Thymus (tissue), 11 donors: ENCODE results near the gene PARVA. TPM values are rescaled to one million over a fixed set of nuclear protein-coding genes. Genes with fewer than 3 reads are reported as not detected.

Source experiments
- DNase-seq, 9 donors: peaks; one replicate each; pipeline ENCODE4 v3.0.0-alpha.2; 2013; ENCODE audit warnings: low spot score in 9 of 9, low read depth in 6 of 9, missing footprints in 1 of 9
- H3K27ac ChIP-seq, 2 donors: one replicate each; pipeline ENCODE4 v1.5.1; 2013; ENCODE audit warnings: control low read depth in 1 of 2, low read depth in 1 of 2, low read length in 1 of 2, mild to moderate bottlenecking in 1 of 2, moderate library complexity in 1 of 2
- H3K27me3 ChIP-seq, 2 donors: one replicate each; pipeline ENCODE4 v1.5.1; 2013; ENCODE audit warnings: low read length in 1 of 2; ENCODE audit not compliant: control insufficient read depth in 2 of 2, insufficient read depth in 1 of 2
- H3K36me3 ChIP-seq, 2 donors: one replicate each; pipeline ENCODE4 v1.5.1; 2013; ENCODE audit warnings: low read length in 1 of 2, mild to moderate bottlenecking in 1 of 2, moderate library complexity in 1 of 2; ENCODE audit not compliant: control insufficient read depth in 2 of 2, insufficient read depth in 2 of 2
- H3K4me1 ChIP-seq, 2 donors: one replicate each; pipeline ENCODE4 v1.5.1; 2013; ENCODE audit warnings: low read length in 2 of 2; ENCODE audit not compliant: control insufficient read depth in 2 of 2, insufficient read depth in 2 of 2
- H3K4me3 ChIP-seq, 2 donors: one replicate each; pipeline ENCODE4 v1.5.1; 2013; ENCODE audit warnings: low read length in 2 of 2, control low read depth in 1 of 2, mild to moderate bottlenecking in 1 of 2
- H3K9me3 ChIP-seq, 2 donors: one replicate each; pipeline ENCODE4 v1.5.1; 2013; ENCODE audit warnings: low read length in 1 of 2, mild to moderate bottlenecking in 1 of 2; ENCODE audit not compliant: control insufficient read depth in 2 of 2, insufficient read depth in 1 of 2
- WGBS: extraction: QIAGEN DNeasy Blood & Tissue Kit; methylation state at CpG from one replicate; pipeline ENCODE4 v1.1.7; 2013; 5-methylcytosine and 5-hydroxymethylcytosine counted together
- polyA plus RNA-seq: library from polyadenylated mRNA; stranded (reverse); fragments of 200-250 nt; gene quantifications from one replicate; pipeline ENCODE4 v1.2.3, GENCODE V29; 2013
- total RNA-seq: library from RNA; stranded (reverse); fragments of 120-200 nt; gene quantifications from one replicate; pipeline ENCODE4 v1.2.4, GENCODE V29; 2013
- donor health status: healthy.

Gene PARVA
- total and polyA plus RNA-seq, 2 donors, result 2.9 to 7.8 TPM

DNA sequence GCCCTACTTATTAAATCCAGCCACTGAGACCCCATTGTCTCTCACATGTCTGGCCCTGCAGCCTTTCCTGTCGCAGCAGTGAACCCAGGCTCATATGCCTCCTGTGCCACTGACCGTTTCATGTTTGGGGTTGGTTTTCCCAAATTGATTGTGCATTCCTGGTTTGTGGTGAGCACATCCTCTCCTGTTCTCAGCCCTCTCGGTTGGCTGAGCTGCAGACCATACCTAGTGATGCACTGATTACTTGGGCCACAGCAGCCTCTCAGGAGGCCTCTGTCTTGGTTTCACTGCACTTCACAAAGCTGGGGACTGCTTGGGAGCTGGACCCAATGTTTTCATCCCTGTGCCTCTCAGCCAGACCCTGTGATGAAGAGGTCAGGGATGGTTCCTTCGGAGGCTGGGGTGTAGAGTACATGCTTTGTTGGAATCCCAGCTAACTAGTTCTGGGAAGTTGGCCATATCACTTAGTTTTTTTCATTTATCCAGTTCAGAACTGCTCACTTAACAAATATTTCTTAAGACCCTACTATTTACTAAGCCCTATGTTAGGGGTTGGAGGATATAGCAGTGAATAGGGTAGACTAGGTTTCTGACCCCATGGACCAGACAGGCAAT lies 30.9 kb downstream of the PARVA start:
- peaks cover 0 to 7% of the 10 kb centered on the region in 2 donors for H3K27me3 ChIP-seq
- no peaks in the 10 kb centered on the region for H3K4me1 ChIP-seq
- H3K9me3 ChIP-seq, result no peaks in the 10 kb centered on the region
- H3K27ac ChIP-seq, result no peak overlapping the region
- no peaks in the 10 kb centered on the region for H3K36me3 ChIP-seq
- no peak overlapping the region for H3K4me3 ChIP-seq
- no peak for DNase-seq
- WGBS, result 89% methylated on average over 4 of the region's 4 CpGs

GRCh38 chr11:12409621-12410005 lies 32.2 kb downstream of the PARVA start:
- Histone ChIP-seq H3K27me3 (peaks cover 0 to 10% of the 10 kb centered on the region in 2 donors), H3K36me3 (no peaks in the 10 kb centered on the region), H3K27ac (no peak overlapping the region), H3K4me1 (no peaks in the 10 kb centered on the region), H3K9me3 (no peaks in the 10 kb centered on the region), H3K4me3 (no peak overlapping the region)
- 90% methylated on average over 3 of the region's 3 CpGs for WGBS
- DNase-seq, result no peak

- peaks cover 0 to 12% of the 10 kb centered on the region in 2 donors for H3K27me3 ChIP-seq
- 55% methylated on average over 10 of the region's 10 CpGs for WGBS
- H3K27ac ChIP-seq, result no peak overlapping the region
- no peaks in the 10 kb centered on the region for H3K36me3 ChIP-seq
- no peaks in the 10 kb centered on the region for H3K9me3 ChIP-seq
- H3K4me3 ChIP-seq, result no peak overlapping the region
- DNase-seq, result no peak
- H3K4me1 ChIP-seq, result no peaks in the 10 kb centered on the region
Measured at GRCh38 chr11:12410006-12410728, 32.8 kb downstream of the PARVA start.

DNA sequence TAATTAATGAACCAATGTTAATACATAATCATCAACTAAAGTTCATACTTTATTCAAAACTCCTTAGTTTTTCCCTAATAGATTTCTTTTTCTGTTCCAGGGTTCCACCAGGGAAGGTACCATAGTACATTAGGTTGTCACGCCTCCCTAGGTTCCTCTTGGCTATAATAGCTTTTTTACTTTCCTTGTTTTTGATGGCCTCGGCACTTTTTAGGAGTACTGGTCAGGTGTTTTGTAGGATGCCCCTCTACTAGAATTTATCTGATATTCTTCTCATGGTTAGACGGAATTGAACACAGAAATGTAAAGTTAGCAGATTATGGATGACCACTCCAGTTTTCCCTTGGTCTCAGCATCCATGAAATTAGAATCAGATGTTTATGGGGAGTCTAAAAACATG lies 34.0 kb downstream of the PARVA start:
- 94% methylated on average over 3 of the region's 3 CpGs for WGBS
- no peak overlapping the region for H3K27ac ChIP-seq
- H3K4me1 ChIP-seq, result no peaks in the 10 kb centered on the region
- H3K9me3 ChIP-seq, result no peaks in the 10 kb centered on the region
- H3K36me3 ChIP-seq, result no peaks in the 10 kb centered on the region
- no peak for DNase-seq
- no peak overlapping the region for H3K4me3 ChIP-seq
- H3K27me3 ChIP-seq, result peaks cover 0 to 12% of the 10 kb centered on the region in 2 donors

- Histone ChIP-seq H3K36me3 (no peaks in the 10 kb centered on the region), H3K27me3 (peaks cover 0 to 12% of the 10 kb centered on the region in 2 donors), H3K4me3 (no peak overlapping the region), H3K9me3 (no peaks in the 10 kb centered on the region), H3K27ac (no peak overlapping the region), H3K4me1 (no peaks in the 10 kb centered on the region)
- DNase-seq, result peak in 5 of 9 donors; percentile 4 to 34 (median 10)
- 47% methylated on average over 7 of the region's 7 CpGs for WGBS
Measured at GRCh38 chr11:12411806-12412727, 34.7 kb downstream of the PARVA start.

- H3K36me3 ChIP-seq, result no peaks in the 10 kb centered on the region
- no peaks in the 10 kb centered on the region for H3K9me3 ChIP-seq
- H3K4me3 ChIP-seq, result no peak overlapping the region
- no peak for DNase-seq
- H3K27me3 ChIP-seq, result peaks cover 0 to 12% of the 10 kb centered on the region in 2 donors
- 88% methylated on average over 9 of the region's 9 CpGs for WGBS
- H3K27ac ChIP-seq, result no peak overlapping the region
- no peaks in the 10 kb centered on the region for H3K4me1 ChIP-seq
Measured at GRCh38 chr11:12413141-12414052, 36.0 kb downstream of the PARVA start.

GRCh38 chr11:12414611-12415010 lies 37.2 kb downstream of the PARVA start:
- Histone ChIP-seq H3K4me1 (no peaks in the 10 kb centered on the region), H3K4me3 (no peak overlapping the region), H3K9me3 (no peaks in the 10 kb centered on the region), H3K27me3 (peaks cover 0 to 12% of the 10 kb centered on the region in 2 donors), H3K36me3 (no peaks in the 10 kb centered on the region), H3K27ac (no peak overlapping the region)
- no peak for DNase-seq
- WGBS, result 93% methylated on average over 6 of the region's 6 CpGs

- Histone ChIP-seq H3K9me3 (no peaks in the 10 kb centered on the region), H3K27me3 (peaks cover 0 to 5% of the 10 kb centered on the region in 2 donors), H3K4me1 (no peaks in the 10 kb centered on the region), H3K4me3 (no peak overlapping the region), H3K27ac (no peak overlapping the region), H3K36me3 (no peaks in the 10 kb centered on the region)
- no peak for DNase-seq
- WGBS, result 99% methylated on average over 4 of the region's 4 CpGs
Measured at GRCh38 chr11:12415342-12415966, 38.1 kb downstream of the PARVA start.
